ENCODE data around the gene HK1.

DNA sequence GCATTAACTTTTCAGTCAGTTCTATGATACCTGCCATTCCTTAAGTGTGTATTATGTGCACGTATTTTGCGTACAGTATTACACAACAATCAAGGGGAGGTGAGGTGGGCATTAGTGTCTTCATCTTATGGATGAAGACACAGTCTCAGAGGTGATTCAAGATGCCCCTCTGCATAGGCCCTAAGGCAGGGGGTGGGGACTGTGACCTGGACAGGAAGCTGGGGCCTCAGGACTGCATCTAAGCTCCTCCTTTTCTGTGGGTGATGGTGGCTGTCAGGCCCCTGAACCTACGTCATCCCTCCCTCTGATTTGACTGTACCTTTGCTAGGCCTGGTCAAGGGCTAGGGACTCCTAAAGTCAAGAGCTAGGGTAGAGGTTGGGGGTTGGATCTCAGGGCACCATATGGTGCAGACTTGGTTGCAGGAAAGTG, 38.9 kb downstream of the HK1 start:
- TF ChIP-seq CTCF (tag by site-specific recombination; IDR thresholded peaks at IDR 0.05) (no peak), ZNF311 (tag by site-specific recombination; IDR thresholded peaks at IDR 0.05; ENCODE audit: borderline replicate concordance) (no peak), RBAK (tag by site-specific recombination; IDR thresholded peaks at IDR 0.05) (no peak), ZNF138 (tag by site-specific recombination; IDR thresholded peaks at IDR 0.05; ENCODE audit: borderline replicate concordance) (no peak), ZNF121 (tag by site-specific recombination; IDR thresholded peaks at IDR 0.05) (no peak), ZNF549 (tag by site-specific recombination; IDR thresholded peaks at IDR 0.05) (no peak), ZNF18 (tag by site-specific recombination; IDR thresholded peaks at IDR 0.05) (no peak), ZNF768 (tag by site-specific recombination; IDR thresholded peaks at IDR 0.05) (no peak), PRDM10 (tag by site-specific recombination; IDR thresholded peaks at IDR 0.05) (no peak), ZNF37A (tag by site-specific recombination; IDR thresholded peaks at IDR 0.05) (no peak), ZNF830 (tag by site-specific recombination; IDR thresholded peaks at IDR 0.05; ENCODE audit: low read depth) (no peak), ELK4 (IDR thresholded peaks at IDR 0.05; ENCODE audit: borderline replicate concordance, low read depth, low read length) (no peak), KLF1 (tag by site-specific recombination; IDR thresholded peaks at IDR 0.05) (no peak)
- TF ChIP-seq, protein P1, sequence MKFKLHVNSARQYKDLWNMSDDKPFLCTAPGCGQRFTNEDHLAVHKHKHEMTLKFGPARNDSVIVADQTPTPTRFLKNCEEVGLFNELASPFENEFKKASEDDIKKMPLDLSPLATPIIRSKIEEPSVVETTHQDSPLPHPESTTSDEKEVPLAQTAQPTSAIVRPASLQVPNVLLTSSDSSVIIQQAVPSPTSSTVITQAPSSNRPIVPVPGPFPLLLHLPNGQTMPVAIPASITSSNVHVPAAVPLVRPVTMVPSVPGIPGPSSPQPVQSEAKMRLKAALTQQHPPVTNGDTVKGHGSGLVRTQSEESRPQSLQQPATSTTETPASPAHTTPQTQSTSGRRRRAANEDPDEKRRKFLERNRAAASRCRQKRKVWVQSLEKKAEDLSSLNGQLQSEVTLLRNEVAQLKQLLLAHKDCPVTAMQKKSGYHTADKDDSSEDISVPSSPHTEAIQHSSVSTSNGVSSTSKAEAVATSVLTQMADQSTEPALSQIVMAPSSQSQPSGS (tag by site-specific recombination; IDR thresholded peaks at IDR 0.05; ENCODE audit: low read depth) = no peak

All from HEK293 (cell line).